Right lobe of liver (tissue), 4 donors: ENCODE data around the gene CDH4.

Experiments used
- CTCF ChIP-seq, 4 donors: fragments of 200-600 bp in 3 of 4; fragments of 450-650 bp in 1 of 4; IDR thresholded peaks; one replicate each; pipeline versions ENCODE4 v1.5.1 to v1.8.0; 2016 to 2022; ENCODE audit warnings: antibody characterized with exemption in 4 of 4, mild to moderate bottlenecking in 2 of 4
- POLR2A ChIP-seq: fragments of 450-650 bp; IDR thresholded peaks from one replicate; pipeline ENCODE4 v1.6.1; 2017; ENCODE audit warnings: antibody characterized with exemption, mild to moderate bottlenecking
- donor health status: DM: no; HTN: no; CAD: no.
- donor health status: DM: no; HTN: no; CAD: no.
- donor health status: DM: no; HTN: yes; CAD: no.

GRCh38 chr20:61601853-61602252 is 349.8 kb downstream of the CDH4 start:
- TF ChIP-seq CTCF (IDR thresholded peaks at IDR 0.05) (no peak), POLR2A (no peak)
